IMR-90 (cell line): ENCODE measurements around the gene RASGRF2. TPM values are rescaled to one million over a fixed set of nuclear protein-coding genes. Genes with fewer than 3 reads are reported as not detected.

ENCODE experiments used
- ATAC-seq: fragments of 200-7000 bp; cut with Tn5 transposase; 2 replicates; pipeline ENCODE4 v1.9.1; 2020; ENCODE audit warnings: low read depth, mild to moderate bottlenecking, moderate library complexity
- BruUV-seq: library from RNA; stranded (reverse); fragments of 400-500 nt; replicated peaks from 2 replicates; lab custom pipeline; 2021; lab: Mats Ljungman, UMichigan
- CTCF ChIA-PET: fragments of 300-600 bp; formaldehyde crosslinking; extraction: SDS; loops from one replicate; lab custom pipeline; 2021; ENCODE audit warnings: antibody characterized with exemption; lab: Yijun Ruan, JAX
- POLR2A ChIA-PET: fragments of 300-600 bp; sonication (Branson Sonifier 250); formaldehyde crosslinking; loops from one replicate; lab custom pipeline; 2022; ENCODE audit warnings: antibody characterized with exemption; ENCODE audit not compliant: unreplicated experiment; lab: Charles Lee
- DNase-seq: peaks from one replicate; pipeline ENCODE4 v3.0.0; 2013
- H2AFZ ChIP-seq: replicated peaks from 2 replicates; pipeline ENCODE3; 2013; ENCODE audit warnings: low read length, mild to moderate bottlenecking; ENCODE audit not compliant: poor library complexity
- H2AK5ac ChIP-seq: 2 replicates; pipeline ENCODE4 v1.6.1; 2013; ENCODE audit warnings: low read depth, low read length, inconsistent platforms
- H2AK9ac ChIP-seq: replicated peaks from 2 replicates; pipeline ENCODE3; 2013; ENCODE audit warnings: mild to moderate bottlenecking, low read depth, low read length, moderate library complexity; ENCODE audit not compliant: poor library complexity
- H2BK120ac ChIP-seq: 2 replicates; pipeline ENCODE4 v1.6.1; 2013; ENCODE audit warnings: low read depth, low read length, inconsistent platforms
- H2BK15ac ChIP-seq: 3 replicates; pipeline ENCODE4 v1.6.1; 2013; ENCODE audit warnings: low read depth, low read length, inconsistent platforms
- H2BK20ac ChIP-seq: 2 replicates; pipeline ENCODE4 v1.6.1; 2013; ENCODE audit warnings: low read depth, mild to moderate bottlenecking, inconsistent platforms, low read length, moderate library complexity
- H2BK5ac ChIP-seq: 2 replicates; pipeline ENCODE4 v1.6.1; 2013; ENCODE audit warnings: mild to moderate bottlenecking, low read depth, low read length, inconsistent platforms; ENCODE audit not compliant: poor library complexity, severe bottlenecking
- H3K14ac ChIP-seq: replicated peaks from 2 replicates; pipeline ENCODE4 v1.6.1; 2013; ENCODE audit warnings: low read depth, low read length, inconsistent platforms
- H3K18ac ChIP-seq: 2 replicates; pipeline ENCODE4 v1.6.1; 2013; ENCODE audit warnings: low read depth, low read length, control low read depth
- H3K23ac ChIP-seq: 2 replicates; pipeline ENCODE4 v1.6.1; 2013; ENCODE audit warnings: low read depth, low read length, inconsistent platforms
- H3K27ac ChIP-seq: 2 replicates; pipeline ENCODE4 v1.5.1; 2013; ENCODE audit warnings: mild to moderate bottlenecking, control low read depth, low read length; ENCODE audit not compliant: insufficient read depth
- H3K27me3 ChIP-seq: 2 replicates; pipeline ENCODE4 v1.6.1; 2013; ENCODE audit warnings: low read length; ENCODE audit not compliant: control insufficient read depth, insufficient read depth
- H3K36me3 ChIP-seq: 2 replicates; pipeline ENCODE4 v1.6.1; 2013; ENCODE audit warnings: low read length, mixed read lengths; ENCODE audit not compliant: control insufficient read depth, insufficient read depth
- H3K4ac ChIP-seq: 2 replicates; pipeline ENCODE4 v1.6.1; 2013; ENCODE audit warnings: low read depth, low read length, inconsistent platforms
- H3K4me1 ChIP-seq: 2 replicates; pipeline ENCODE4 v1.6.1; 2013; ENCODE audit warnings: low read length, mixed read lengths; ENCODE audit not compliant: control insufficient read depth, insufficient read depth
- H3K4me2 ChIP-seq: 2 replicates; pipeline ENCODE4 v1.6.1; 2013; ENCODE audit warnings: low read depth, mild to moderate bottlenecking, control low read depth, low read length, moderate library complexity
- H3K4me3 ChIP-seq: 2 replicates; pipeline ENCODE4 v1.5.1; 2013; ENCODE audit warnings: low read depth, mild to moderate bottlenecking, control low read depth, low read length, moderate library complexity; ENCODE audit not compliant: insufficient read depth
- H3K56ac ChIP-seq: 2 replicates; pipeline ENCODE4 v1.6.1; 2013; ENCODE audit warnings: low read length, inconsistent platforms; ENCODE audit not compliant: insufficient read depth; ENCODE audit errors: extremely low read depth
- H3K79me1 ChIP-seq, 2 experiments: 2 replicates each; pipeline ENCODE4 v1.6.1; 2013; ENCODE audit warnings: low read length in 2 of 2, inconsistent platforms in 1 of 2, low read depth in 1 of 2
- H3K9ac ChIP-seq: 2 replicates; pipeline ENCODE4 v1.6.1; 2013; ENCODE audit warnings: low read depth, low read length, control low read depth
- H3K9me1 ChIP-seq: 2 replicates; pipeline ENCODE4 v1.6.1; 2013; ENCODE audit warnings: low read length, inconsistent platforms; ENCODE audit not compliant: insufficient read depth
- H3K9me3 ChIP-seq: 2 replicates; pipeline ENCODE4 v1.6.1; 2013; ENCODE audit warnings: low read length; ENCODE audit not compliant: control insufficient read depth, insufficient read depth
- H4K20me1 ChIP-seq: 2 replicates; pipeline ENCODE4 v1.6.1; 2013; ENCODE audit warnings: low read length, inconsistent platforms; ENCODE audit not compliant: insufficient read depth
- H4K5ac ChIP-seq: 2 replicates; pipeline ENCODE4 v1.6.1; 2013; ENCODE audit warnings: mild to moderate bottlenecking, low read depth, low read length, control low read depth
- H4K8ac ChIP-seq, 2 experiments: 2 replicates each; pipeline ENCODE4 v1.6.1; 2013; ENCODE audit warnings: low read depth in 2 of 2, low read length in 2 of 2, control low read depth in 1 of 2, inconsistent platforms in 1 of 2
- H4K91ac ChIP-seq: 2 replicates; pipeline ENCODE4 v1.6.1; 2013; ENCODE audit warnings: low read depth, low read length, inconsistent platforms; ENCODE audit not compliant: insufficient read depth
- BHLHE40 ChIP-seq: fragments of 150-350 bp; IDR thresholded peaks from 2 replicates; pipeline ENCODE4 v1.6.1; 2016; ENCODE audit warnings: mild to moderate bottlenecking, low read depth, low read length
- MAFK ChIP-seq: IDR thresholded peaks from 2 replicates; pipeline ENCODE4 v1.6.1; 2012; ENCODE audit warnings: low read depth, low read length, improper control_type of control experiment
- RCOR1 ChIP-seq: IDR thresholded peaks from 2 replicates; pipeline ENCODE4 v1.6.1; 2012; ENCODE audit warnings: mild to moderate bottlenecking, low read length, improper control_type of control experiment; ENCODE audit not compliant: insufficient replicate concordance
- WGBS, 2 experiments: methylation state at CpG; one replicate each; pipeline versions ENCODE4 v1.1.5 to v1.1.7; 2013; ENCODE audit warnings: missing lambda C conversion rate in 2 of 2; ENCODE audit not compliant: insufficient read length in 1 of 2; ENCODE audit errors: extremely low coverage in 2 of 2; 5-methylcytosine and 5-hydroxymethylcytosine counted together
- dilution Hi-C: fragments of 300-500 bp; cut with HindIII; formaldehyde crosslinking; loops from one replicate; pipeline ENCODE4 v1.14.3; 2018; ENCODE audit warnings: low sequenced_read_pairs; ENCODE audit not compliant: unreplicated experiment
- in situ Hi-C: fragments of 300-500 bp; cut with MboI; formaldehyde crosslinking; loops from 3 replicates; pipeline ENCODE4 v1.14.3; 2019; ENCODE audit warnings: low sequenced_read_pairs, inconsistent platforms, mixed read lengths
- intact Hi-C: fragments of 100-400 bp; cut with micrococcal nuclease; formaldehyde crosslinking; loops from 2 replicates; pipeline ENCODE4 v1.10.0; 2022
- polyA plus RNA-seq, 3 experiments: library from polyadenylated mRNA; depleted of rRNA; stranded (reverse); fragments of >200 nt; gene quantifications; 2 replicates each; pipeline ENCODE4 v1.2.3, GENCODE V29; 2012; ENCODE audit warnings: low replicate concordance in 1 of 3
- total RNA-seq: library from RNA; depleted of rRNA; stranded (reverse); fragments of >200 nt; gene quantifications from 2 replicates; pipeline ENCODE4 v1.2.3, GENCODE V29; 2012

Gene RASGRF2
- total and polyA plus RNA-seq, 2 of the 4 experiments (the other 2 are of a cell fraction) = 2.9 to 5.0 TPM

DNA sequence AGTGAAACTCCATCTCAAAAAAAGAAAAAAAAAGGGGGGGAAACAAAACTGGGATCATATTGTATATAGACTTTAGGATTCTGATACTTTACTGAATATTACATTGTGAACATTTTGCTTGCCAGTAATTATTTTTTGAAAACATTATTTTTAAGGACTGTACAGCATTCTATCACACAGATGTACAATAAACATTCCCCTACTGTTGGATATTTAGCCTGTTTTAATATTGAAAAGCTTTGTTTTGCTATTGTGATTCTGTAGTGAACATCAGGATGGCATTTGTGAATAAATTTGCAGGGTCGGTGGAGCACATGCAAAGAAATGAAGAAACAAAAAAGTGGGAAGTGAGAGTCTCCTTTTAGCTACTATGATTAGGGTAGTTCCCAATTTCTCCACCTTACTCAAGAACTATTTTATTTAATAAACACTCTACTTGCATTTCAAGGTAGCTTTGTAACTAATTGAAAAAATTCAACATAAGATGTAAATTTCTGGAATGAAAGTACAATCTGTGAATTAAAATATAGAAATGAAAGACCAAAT, 18.7 kb downstream of the RASGRF2 start:
- Histone ChIP-seq H3K9me1 (peaks cover 13% of the 10 kb centered on the region), H3K4me2 (no peak overlapping the region), H3K23ac (no peak overlapping the region), H3K4me1 (peaks cover 13% of the 10 kb centered on the region), H3K27ac (no peak overlapping the region), H2AK5ac (no peak overlapping the region), H3K18ac (no peak overlapping the region), H3K36me3 (no peaks in the 10 kb centered on the region), H3K27me3 (no peaks in the 10 kb centered on the region), H2BK15ac (no peak overlapping the region), H3K14ac (no peak overlapping the region), H3K4ac (no peak overlapping the region), H4K20me1 (no peaks in the 10 kb centered on the region), H3K9ac (no peak overlapping the region), H3K79me1 (peaks cover 35 to 63% of the 10 kb centered on the region in 2 experiments), H3K9me3 (no peaks in the 10 kb centered on the region), H2BK20ac (no peak overlapping the region), H3K56ac (no peak overlapping the region), H2BK120ac (no peak overlapping the region), H2BK5ac (no peak overlapping the region), H2AK9ac (no peak overlapping the region), H4K91ac (no peak overlapping the region), H3K4me3 (no peak overlapping the region), H2AFZ (no peak overlapping the region), H4K8ac (no peak overlapping the region), H4K5ac (no peak overlapping the region)
- no peak for TF ChIP-seq BHLHE40
- TF ChIP-seq RCOR1 = no peak
- no peak for TF ChIP-seq MAFK
- in situ Hi-C loops = no loop called here
- dilution Hi-C loops = no loop called here
- DNase-seq (no peak), ATAC-seq (no peak)
- intact Hi-C loops = loop anchor here (5.0 kb wide), 1 partner anchor 33 kb away; no protein-coding TSS in a partner anchor
- BruUV-seq = no TSS peak
- ChIA-PET POLR2A (no interaction called here), CTCF (interaction anchor here (0.6 to 1.0 kb wide), 2 partner anchors 30 to 116 kb away, joined by 3 read pairs; no protein-coding TSS in a partner anchor)
- no CpG with 5 or more reads among the region's 1 CpG for WGBS, 2 experiments
